ENCODE results near the gene ACVR1B. TPM values are rescaled to one million over a fixed set of nuclear protein-coding genes. Genes with fewer than 3 reads are reported as not detected.

ACVR1B gene
- total RNA-seq, 1 donor = 17.1 TPM

DNA sequence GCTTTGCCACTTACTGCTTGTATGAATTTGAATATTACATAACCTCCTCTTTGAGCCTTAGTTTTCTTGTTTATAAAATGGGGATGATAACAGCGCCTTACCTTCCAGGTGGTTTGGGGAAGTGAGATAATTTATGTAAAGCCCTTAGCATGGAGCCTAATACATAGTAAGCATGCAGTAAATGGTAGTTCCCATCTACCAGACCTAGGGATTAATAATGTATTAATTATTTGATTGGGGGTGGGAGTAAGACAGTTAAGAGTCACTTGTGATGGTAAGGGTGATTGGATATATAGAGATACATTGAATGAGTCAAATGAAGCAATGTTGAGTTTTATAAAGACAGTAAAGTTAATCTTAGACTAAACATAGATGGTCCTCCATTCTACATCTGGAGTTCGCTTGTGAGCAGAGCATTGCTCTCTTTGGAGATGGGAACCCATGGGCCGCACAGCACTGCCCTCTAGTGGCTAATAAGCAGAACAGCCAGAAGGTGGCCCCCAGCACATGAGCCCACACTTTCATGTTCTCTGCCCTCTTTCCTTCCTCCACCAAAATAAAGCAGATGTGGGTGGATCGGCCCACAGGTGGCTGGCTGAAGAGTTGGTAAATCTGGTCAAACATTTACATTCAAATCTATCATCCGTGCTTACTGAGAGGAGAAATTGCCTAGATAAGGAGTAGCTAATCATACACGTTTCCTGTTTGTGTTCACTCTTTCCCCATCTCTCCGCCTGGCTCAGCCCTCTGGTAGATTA lies 28.7 kb downstream of the ACVR1B start:
- no peak overlapping the region for H3K4me3 ChIP-seq (ENCODE audit: low read depth, low read length)
- TF ChIP-seq, protein P1, sequence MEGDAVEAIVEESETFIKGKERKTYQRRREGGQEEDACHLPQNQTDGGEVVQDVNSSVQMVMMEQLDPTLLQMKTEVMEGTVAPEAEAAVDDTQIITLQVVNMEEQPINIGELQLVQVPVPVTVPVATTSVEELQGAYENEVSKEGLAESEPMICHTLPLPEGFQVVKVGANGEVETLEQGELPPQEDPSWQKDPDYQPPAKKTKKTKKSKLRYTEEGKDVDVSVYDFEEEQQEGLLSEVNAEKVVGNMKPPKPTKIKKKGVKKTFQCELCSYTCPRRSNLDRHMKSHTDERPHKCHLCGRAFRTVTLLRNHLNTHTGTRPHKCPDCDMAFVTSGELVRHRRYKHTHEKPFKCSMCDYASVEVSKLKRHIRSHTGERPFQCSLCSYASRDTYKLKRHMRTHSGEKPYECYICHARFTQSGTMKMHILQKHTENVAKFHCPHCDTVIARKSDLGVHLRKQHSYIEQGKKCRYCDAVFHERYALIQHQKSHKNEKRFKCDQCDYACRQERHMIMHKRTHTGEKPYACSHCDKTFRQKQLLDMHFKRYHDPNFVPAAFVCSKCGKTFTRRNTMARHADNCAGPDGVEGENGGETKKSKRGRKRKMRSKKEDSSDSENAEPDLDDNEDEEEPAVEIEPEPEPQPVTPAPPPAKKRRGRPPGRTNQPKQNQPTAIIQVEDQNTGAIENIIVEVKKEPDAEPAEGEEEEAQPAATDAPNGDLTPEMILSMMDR (IDR thresholded peaks at IDR 0.05; ENCODE audit: insufficient read depth, low read length) = peak; percentile 93
- DNase-seq (ENCODE audit: low read depth) = peak; percentile 74

DNA sequence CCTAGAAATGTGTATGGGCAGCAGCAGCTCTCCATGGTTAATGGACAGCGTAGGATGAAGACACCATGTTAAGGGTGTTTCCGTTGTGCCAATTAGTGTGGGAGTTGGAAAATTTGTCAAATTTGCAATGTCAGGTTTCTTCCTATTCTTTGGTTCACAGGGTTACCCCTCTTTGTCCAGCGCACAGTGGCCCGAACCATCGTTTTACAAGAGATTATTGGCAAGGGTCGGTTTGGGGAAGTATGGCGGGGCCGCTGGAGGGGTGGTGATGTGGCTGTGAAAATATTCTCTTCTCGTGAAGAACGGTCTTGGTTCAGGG lies 29.3 kb downstream of the ACVR1B start:
- DNase-seq (ENCODE audit: low read depth) = no peak
- no peak overlapping the region for H3K4me3 ChIP-seq (ENCODE audit: low read depth, low read length)
- TF ChIP-seq, protein P1 (IDR thresholded peaks at IDR 0.05; ENCODE audit: insufficient read depth, low read length) = no peak

DNA sequence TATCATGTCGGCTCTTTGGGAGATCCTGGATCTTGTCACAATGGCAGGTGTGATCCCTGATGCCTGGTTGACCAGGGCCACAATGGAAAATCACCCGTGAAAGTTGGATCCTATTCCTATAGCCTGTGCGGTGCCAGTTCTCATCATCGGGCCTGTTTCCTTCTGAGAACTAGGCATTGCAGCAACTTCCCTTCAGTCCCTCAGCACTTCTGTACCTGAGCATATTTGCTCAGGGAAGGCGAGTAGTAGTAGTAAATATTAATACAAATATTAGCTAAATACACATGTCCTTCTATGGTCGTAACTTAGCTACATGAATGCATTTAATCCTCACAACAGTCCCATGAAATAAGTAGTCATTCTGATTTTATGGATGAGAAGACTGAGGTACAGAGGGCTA lies 33.2 kb downstream of the ACVR1B start:
- TF ChIP-seq, protein P1 (IDR thresholded peaks at IDR 0.05; ENCODE audit: insufficient read depth, low read length) = no peak
- no peak for DNase-seq (ENCODE audit: low read depth)
- H3K4me3 ChIP-seq (ENCODE audit: low read depth, low read length) = no peak overlapping the region

DNA sequence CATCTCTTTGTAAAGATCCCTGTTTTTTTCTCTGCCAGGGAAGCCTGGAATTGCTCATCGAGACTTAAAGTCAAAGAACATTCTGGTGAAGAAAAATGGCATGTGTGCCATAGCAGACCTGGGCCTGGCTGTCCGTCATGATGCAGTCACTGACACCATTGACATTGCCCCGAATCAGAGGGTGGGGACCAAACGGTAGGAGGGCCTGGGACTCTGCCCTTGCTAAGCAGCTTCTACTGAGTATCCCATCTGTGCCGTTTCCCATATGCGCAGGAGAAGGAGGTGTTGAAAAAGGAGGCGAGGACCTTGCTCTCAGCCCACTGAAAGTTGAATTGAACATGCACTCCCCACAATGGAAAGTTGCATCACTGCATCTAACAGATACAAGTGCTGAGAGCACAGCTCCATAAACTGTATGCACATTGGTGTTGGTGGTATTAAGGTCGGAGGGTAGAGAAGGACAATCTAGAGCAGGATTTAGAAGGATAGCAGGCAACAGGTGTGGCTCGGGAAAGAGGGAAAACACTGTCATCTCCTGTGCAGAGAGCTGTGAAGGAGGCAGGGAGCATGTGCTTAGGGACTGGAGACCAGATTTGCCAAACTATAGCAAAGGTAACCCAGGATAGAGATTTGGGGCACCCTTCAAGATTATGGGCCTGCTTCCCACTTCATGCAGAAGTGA lies 33.8 kb downstream of the ACVR1B start:
- TF ChIP-seq, protein P1 (IDR thresholded peaks at IDR 0.05; ENCODE audit: insufficient read depth, low read length) = no peak
- H3K4me3 ChIP-seq (ENCODE audit: low read depth, low read length) = no peak overlapping the region
- DNase-seq (ENCODE audit: low read depth) = no peak

DNA sequence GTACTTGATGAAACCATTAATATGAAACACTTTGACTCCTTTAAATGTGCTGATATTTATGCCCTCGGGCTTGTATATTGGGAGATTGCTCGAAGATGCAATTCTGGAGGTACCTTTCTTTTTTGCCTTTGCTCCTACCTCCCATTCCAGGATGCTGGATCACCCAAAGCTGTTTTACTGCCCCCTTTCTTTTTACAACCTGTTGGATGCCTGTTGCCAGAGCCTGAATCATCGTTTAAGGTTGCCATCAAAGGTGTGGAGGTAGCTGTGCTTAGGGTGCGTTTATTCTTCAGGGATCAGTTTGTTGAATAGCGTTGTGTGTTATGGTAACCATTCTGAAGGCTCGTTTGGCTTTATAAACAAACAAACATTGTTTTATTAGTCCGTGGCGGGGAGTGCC lies 35.3 kb downstream of the ACVR1B start:
- no peak overlapping the region for H3K4me3 ChIP-seq (ENCODE audit: low read depth, low read length)
- DNase-seq (ENCODE audit: low read depth) = no peak
- TF ChIP-seq, protein P1 (IDR thresholded peaks at IDR 0.05; ENCODE audit: insufficient read depth, low read length) = no peak

DNA sequence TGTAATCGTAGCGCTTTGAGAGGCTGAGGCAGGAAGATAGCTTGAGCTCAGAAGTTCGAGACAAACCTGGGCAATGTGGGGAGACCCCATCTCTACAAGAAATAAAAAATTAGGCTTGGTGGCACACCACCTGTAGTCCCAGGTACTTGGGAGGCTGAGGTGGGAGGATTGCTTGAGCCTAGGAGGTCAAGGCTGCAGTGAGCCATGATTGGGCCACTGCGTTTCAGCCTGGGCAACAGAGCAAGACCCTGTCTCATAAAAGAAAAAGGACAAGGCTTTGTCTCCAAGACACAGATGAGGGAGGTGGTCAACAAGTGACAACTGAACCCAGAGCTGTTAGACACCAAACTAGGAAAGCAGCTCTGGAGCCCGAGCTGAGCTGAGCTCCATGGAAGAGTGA lies 40.7 kb downstream of the ACVR1B start:
- TF ChIP-seq, protein P1 (IDR thresholded peaks at IDR 0.05; ENCODE audit: insufficient read depth, low read length) = no peak
- H3K4me3 ChIP-seq (ENCODE audit: low read depth, low read length) = no peak overlapping the region
- DNase-seq (ENCODE audit: low read depth) = no peak

All from fibroblast of the aortic adventitia (primary cell).